Gastrocnemius medialis (tissue), 4 donors: ENCODE data around the gene TMEM269. TPM values are rescaled to one million over a fixed set of nuclear protein-coding genes. Genes with fewer than 3 reads are reported as not detected.

ENCODE experiments used
- ATAC-seq, 2 donors: fragments of 150-250 bp; one replicate each; pipeline ENCODE4 v1.9.1; 2016
- DNase-seq, 2 donors: peaks; one replicate each; pipeline ENCODE4 v3.0.0-alpha.2; 2019
- H3K27ac ChIP-seq, 4 donors: fragments of 200-600 bp; sonication (generic); 1 replicate in 1 of 4; 2 replicates in 3 of 4; pipeline ENCODE4 v1.5.1; 2016 to 2018; ENCODE audit warnings: mild to moderate bottlenecking in 2 of 4, moderate library complexity in 1 of 4
- H3K27me3 ChIP-seq, 3 donors: fragments of 200-600 bp; sonication (generic) in 2 of 3; 1 replicate in 1 of 3; 2 replicates in 2 of 3; pipeline versions ENCODE4 v1.5.1 to v1.6.0; 2016 to 2019; ENCODE audit warnings: mild to moderate bottlenecking in 1 of 3, moderate library complexity in 1 of 3
- H3K36me3 ChIP-seq, 2 donors: fragments of 200-600 bp; sonication (generic) in 1 of 2; one replicate each; pipeline ENCODE4 v1.5.1; 2017 to 2018
- H3K4me1 ChIP-seq, 2 donors: fragments of 200-600 bp; sonication (generic) in 1 of 2; one replicate each; pipeline ENCODE4 v1.5.1; 2016 to 2017; ENCODE audit warnings: mild to moderate bottlenecking in 2 of 2
- H3K4me3 ChIP-seq, 4 donors: fragments of 200-600 bp; sonication (generic) in 3 of 4; 1 replicate in 1 of 4; 2 replicates in 3 of 4; pipeline ENCODE4 v1.5.1; 2016 to 2019; ENCODE audit warnings: mild to moderate bottlenecking in 2 of 4
- H3K9me3 ChIP-seq, 3 donors: fragments of 200-600 bp; sonication (generic) in 2 of 3; 1 replicate in 1 of 3; 2 replicates in 2 of 3; pipeline ENCODE4 v1.5.1; 2016 to 2019
- POLR2A ChIP-seq, 2 donors: fragments of 450-650 bp; IDR thresholded peaks; one replicate each; pipeline ENCODE4 v1.6.1; 2017; ENCODE audit warnings: antibody characterized with exemption in 2 of 2, mild to moderate bottlenecking in 2 of 2, moderate library complexity in 2 of 2
- in situ Hi-C, 4 donors: fragments of 200-750 bp; cut with MboI; loops; one replicate each; pipeline versions ENCODE4 v1.15.0 to v1.8.0; 2017; ENCODE audit warnings: low sequenced_read_pairs in 4 of 4
- intact Hi-C: fragments of 100-400 bp; cut with DNase I; formaldehyde crosslinking; loops from one replicate; pipeline ENCODE4 v1.15.1; 2023; ENCODE audit warnings: low total_unique reads
- total RNA-seq, 4 donors: library from RNA; depleted of rRNA; stranded (reverse); fragments of >200 nt; gene quantifications; one replicate each; pipeline versions ENCODE4 v1.1.0 to v1.2.3, GENCODE V29; 2016
- TF ChIP-seq, protein P1 (sequence below), 5 experiments: fragments of 450-650 bp in 3 of 5; fragments of 200-600 bp in 2 of 5; sonication (generic) in 2 of 5; IDR thresholded peaks in 4 of 5; conservative IDR thresholded peaks in 1 of 5; 1 replicate in 4 of 5; 2 replicates in 1 of 5; pipeline ENCODE4 v1.5.1; 2016 to 2019; ENCODE audit warnings: antibody characterized with exemption in 5 of 5, mild to moderate bottlenecking in 3 of 5, moderate library complexity in 3 of 5

Gene TMEM269
- total RNA-seq, 4 donors from 2014 or later, result 0.19 to 0.25 TPM; not detected in 2

GRCh38 chr1:42841010-42841409, 56.2 kb downstream of the TMEM269 start:
- Histone ChIP-seq H3K27me3 (no peaks in the 10 kb centered on the region), H3K9me3 (no peaks in the 10 kb centered on the region), H3K36me3 (peaks cover 0 to 14% of the 10 kb centered on the region in 2 donors), H3K4me3 (no peak overlapping the region), H3K27ac (no peak overlapping the region), H3K4me1 (peaks cover 5 to 8% of the 10 kb centered on the region in 2 donors)
- DNase-seq (no peak), ATAC-seq (no peak)
- intact Hi-C loops, result loop anchor here (10.0 kb wide), 1 partner anchor 156 kb away; the partner anchor contains the start of gene YBX1
- TF ChIP-seq POLR2A (IDR thresholded peaks at IDR 0.05), result no peak
- TF ChIP-seq, protein P1, sequence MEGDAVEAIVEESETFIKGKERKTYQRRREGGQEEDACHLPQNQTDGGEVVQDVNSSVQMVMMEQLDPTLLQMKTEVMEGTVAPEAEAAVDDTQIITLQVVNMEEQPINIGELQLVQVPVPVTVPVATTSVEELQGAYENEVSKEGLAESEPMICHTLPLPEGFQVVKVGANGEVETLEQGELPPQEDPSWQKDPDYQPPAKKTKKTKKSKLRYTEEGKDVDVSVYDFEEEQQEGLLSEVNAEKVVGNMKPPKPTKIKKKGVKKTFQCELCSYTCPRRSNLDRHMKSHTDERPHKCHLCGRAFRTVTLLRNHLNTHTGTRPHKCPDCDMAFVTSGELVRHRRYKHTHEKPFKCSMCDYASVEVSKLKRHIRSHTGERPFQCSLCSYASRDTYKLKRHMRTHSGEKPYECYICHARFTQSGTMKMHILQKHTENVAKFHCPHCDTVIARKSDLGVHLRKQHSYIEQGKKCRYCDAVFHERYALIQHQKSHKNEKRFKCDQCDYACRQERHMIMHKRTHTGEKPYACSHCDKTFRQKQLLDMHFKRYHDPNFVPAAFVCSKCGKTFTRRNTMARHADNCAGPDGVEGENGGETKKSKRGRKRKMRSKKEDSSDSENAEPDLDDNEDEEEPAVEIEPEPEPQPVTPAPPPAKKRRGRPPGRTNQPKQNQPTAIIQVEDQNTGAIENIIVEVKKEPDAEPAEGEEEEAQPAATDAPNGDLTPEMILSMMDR (IDR thresholded peaks at IDR 0.05 in 4 of 5, conservative IDR thresholded peaks at IDR 0.05 in 1 of 5), result no peak
- in situ Hi-C loops, result no loop called here

DNA sequence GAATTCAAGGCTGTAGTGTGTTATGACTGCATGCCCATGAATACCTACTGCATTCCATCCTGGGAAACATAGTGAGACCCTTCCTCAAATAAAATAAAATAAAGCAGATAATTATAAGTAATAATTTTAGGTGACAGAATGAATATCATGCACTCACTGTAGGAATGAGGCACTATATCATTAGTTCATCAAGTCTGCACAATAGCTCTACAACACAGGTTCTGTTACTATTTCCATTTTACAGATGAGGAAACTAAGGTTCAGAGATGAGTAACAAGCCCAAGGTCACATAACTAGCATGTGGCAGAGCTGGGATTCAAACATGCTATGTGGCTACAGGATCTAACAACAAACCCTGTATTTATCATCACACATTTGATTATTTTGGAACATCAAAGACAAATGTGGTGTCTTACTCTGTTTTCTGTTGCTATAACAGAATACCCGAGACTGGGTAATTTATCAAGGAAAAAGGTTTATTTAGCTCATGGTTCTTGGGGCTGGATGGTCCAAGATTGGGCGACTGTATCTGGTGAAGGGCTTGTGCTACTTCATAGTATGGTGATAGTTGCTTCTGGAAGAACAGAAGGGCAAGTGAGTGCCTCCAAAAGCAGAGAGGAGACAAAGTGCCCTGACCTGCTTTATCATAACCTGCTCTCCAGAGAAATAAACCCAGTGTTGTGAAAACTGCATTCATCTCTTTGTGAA, 56.8 kb downstream of the TMEM269 start:
- Histone ChIP-seq H3K27ac (no peak overlapping the region), H3K9me3 (no peaks in the 10 kb centered on the region), H3K4me3 (no peak overlapping the region), H3K4me1 (peaks cover 6 to 8% of the 10 kb centered on the region in 2 donors), H3K27me3 (no peaks in the 10 kb centered on the region), H3K36me3 (peaks cover 0 to 14% of the 10 kb centered on the region in 2 donors)
- in situ Hi-C loops (no loop called here), intact Hi-C loops (loop anchor here (10.0 kb wide), 1 partner anchor 157 kb away; the partner anchor contains the start of gene YBX1)
- no peak for DNase-seq
- no peak for ATAC-seq
- no peak for TF ChIP-seq POLR2A (IDR thresholded peaks at IDR 0.05)

GRCh38 chr1:42844592-42845140, 59.9 kb downstream of the TMEM269 start:
- no peak for ATAC-seq
- no peak for DNase-seq
- in situ Hi-C loops, result no loop called here
- intact Hi-C loops, result loop anchor here (10.0 kb wide), 1 partner anchor 160 kb away; the partner anchor contains the start of gene YBX1
- Histone ChIP-seq H3K36me3 (peaks cover 0 to 13% of the 10 kb centered on the region in 2 donors), H3K9me3 (no peaks in the 10 kb centered on the region), H3K27me3 (no peaks in the 10 kb centered on the region), H3K4me3 (no peak overlapping the region), H3K27ac (no peak overlapping the region), H3K4me1 (peaks cover 18 to 23% of the 10 kb centered on the region in 2 donors)
- TF ChIP-seq POLR2A (IDR thresholded peaks at IDR 0.05), result no peak
- TF ChIP-seq, protein P1 (IDR thresholded peaks at IDR 0.05 in 4 of 5, conservative IDR thresholded peaks at IDR 0.05 in 1 of 5), result no peak

- Histone ChIP-seq H3K9me3 (no peaks in the 10 kb centered on the region), H3K27me3 (no peaks in the 10 kb centered on the region), H3K27ac (no peak overlapping the region), H3K4me3 (peak overlapping the region in 1 of 4 donors; percentile 99), H3K36me3 (peaks cover 0 to 13% of the 10 kb centered on the region in 2 donors), H3K4me1 (peaks cover 18 to 23% of the 10 kb centered on the region in 2 donors)
- in situ Hi-C loops (no loop called here), intact Hi-C loops (loop anchor here (10.0 kb wide), 1 partner anchor 160 kb away; the partner anchor contains the start of gene YBX1)
- TF ChIP-seq POLR2A (IDR thresholded peaks at IDR 0.05), result no peak
- TF ChIP-seq, protein P1 (IDR thresholded peaks at IDR 0.05 in 4 of 5, conservative IDR thresholded peaks at IDR 0.05 in 1 of 5), result no peak
- no peak for ATAC-seq
- DNase-seq, result no peak
These were observed 60.4 kb downstream of the TMEM269 start for GRCh38 chr1:42845193-42845592.

DNA sequence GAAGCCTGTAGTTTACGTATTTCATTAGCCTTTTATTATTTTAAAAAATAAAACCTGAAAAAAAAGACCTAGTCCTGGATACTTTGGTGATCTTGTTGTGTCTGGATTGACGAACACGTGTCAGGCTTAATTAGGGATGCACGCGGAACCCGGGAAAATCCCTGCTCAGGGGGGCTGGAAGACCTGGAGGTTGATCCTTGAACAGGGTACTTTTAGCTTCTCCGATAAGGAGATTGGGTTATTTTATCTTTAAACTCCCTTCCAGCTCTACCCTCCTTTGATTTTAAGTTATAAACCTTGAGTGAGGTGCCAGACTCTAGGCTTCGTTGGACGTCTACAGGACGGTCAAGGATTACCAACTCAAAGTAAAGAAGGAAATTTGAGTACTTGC, 61.1 kb downstream of the TMEM269 start:
- in situ Hi-C loops, result no loop called here
- intact Hi-C loops, result loop anchor here (1.0 to 10.0 kb wide), 3 partner anchors 29 to 161 kb away; partner anchors contain the start of genes C1orf50, ERMAP, P3H1 and SVBP

More for the DNA sequence above, 61.1 kb downstream of the TMEM269 start:
- Histone ChIP-seq H3K27me3 (no peaks in the 10 kb centered on the region), H3K9me3 (no peaks in the 10 kb centered on the region), H3K4me1 (peaks cover 18 to 23% of the 10 kb centered on the region in 2 donors), H3K4me3 (peak overlapping the region; percentile 72 to 99 (median 89)), H3K36me3 (peaks cover 0 to 19% of the 10 kb centered on the region in 2 donors), H3K27ac (peak overlapping the region; percentile 92 to 96 (median 94))
- peak; percentile 13 to 23 for ATAC-seq
- TF ChIP-seq POLR2A (IDR thresholded peaks at IDR 0.05), result no peak
- TF ChIP-seq, protein P1 (IDR thresholded peaks at IDR 0.05 in 4 of 5, conservative IDR thresholded peaks at IDR 0.05 in 1 of 5), result no peak
- no peak for DNase-seq
